GM23338 (cell line): Measurements from ENCODE around the gene MCTP2.

Experiments used
- CREB1 ChIP-seq: fragments of 250-450 bp; sonication (Bioruptor Pico); IDR thresholded peaks from 2 replicates; pipeline ENCODE4 v1.5.0; 2020; ENCODE audit warnings: low read depth, mild to moderate bottlenecking, moderate library complexity
- EZH2 ChIP-seq: fragments of 200-600 bp; sonication (generic); IDR thresholded peaks from one replicate; pipeline ENCODE4 v1.8.0; 2017; ENCODE audit warnings: antibody characterized with exemption, mild to moderate bottlenecking, low read depth; ENCODE audit not compliant: unreplicated experiment
- EZH2phosphoT487 ChIP-seq: fragments of 200-600 bp; sonication (generic); IDR thresholded peaks from one replicate; pipeline ENCODE4 v1.8.1; 2018; ENCODE audit warnings: antibody characterized with exemption; ENCODE audit not compliant: unreplicated experiment
- JUNB ChIP-seq: IDR thresholded peaks from one replicate; pipeline ENCODE4 v1.6.1; 2016; ENCODE audit warnings: antibody characterized with exemption; ENCODE audit not compliant: unreplicated experiment
- POLR2AphosphoS5 ChIP-seq: IDR thresholded peaks from 2 replicates; pipeline ENCODE4 v1.6.1; 2016; ENCODE audit warnings: antibody characterized with exemption, low read depth
- STAT1 ChIP-seq: IDR thresholded peaks from one replicate; pipeline ENCODE4 v1.6.1; 2016; ENCODE audit warnings: antibody characterized with exemption; ENCODE audit not compliant: unreplicated experiment
- ZNF331 ChIP-seq: fragments of 250-450 bp; sonication (Bioruptor Pico); IDR thresholded peaks from 2 replicates; pipeline ENCODE4 v1.5.0; 2020; ENCODE audit warnings: low read depth, mild to moderate bottlenecking, moderate library complexity
- TF ChIP-seq, protein P1 (sequence below), 2 experiments: fragments of 200-600 bp in 1 of 2; sonication (generic) in 1 of 2; conservative IDR thresholded peaks; 2 replicates each; pipeline versions ENCODE4 v1.5.1 to v1.6.1; 2016 to 2017; ENCODE audit warnings: antibody characterized with exemption in 2 of 2, low read depth in 2 of 2, mild to moderate bottlenecking in 2 of 2, moderate library complexity in 1 of 2
- TF ChIP-seq, protein P2 (sequence below): IDR thresholded peaks from 2 replicates; pipeline ENCODE4 v1.6.1; 2016; ENCODE audit warnings: antibody characterized with exemption
- TF ChIP-seq, protein P3 (sequence below): IDR thresholded peaks from one replicate; pipeline ENCODE4 v1.6.1; 2018; ENCODE audit warnings: antibody characterized with exemption; ENCODE audit not compliant: unreplicated experiment

DNA sequence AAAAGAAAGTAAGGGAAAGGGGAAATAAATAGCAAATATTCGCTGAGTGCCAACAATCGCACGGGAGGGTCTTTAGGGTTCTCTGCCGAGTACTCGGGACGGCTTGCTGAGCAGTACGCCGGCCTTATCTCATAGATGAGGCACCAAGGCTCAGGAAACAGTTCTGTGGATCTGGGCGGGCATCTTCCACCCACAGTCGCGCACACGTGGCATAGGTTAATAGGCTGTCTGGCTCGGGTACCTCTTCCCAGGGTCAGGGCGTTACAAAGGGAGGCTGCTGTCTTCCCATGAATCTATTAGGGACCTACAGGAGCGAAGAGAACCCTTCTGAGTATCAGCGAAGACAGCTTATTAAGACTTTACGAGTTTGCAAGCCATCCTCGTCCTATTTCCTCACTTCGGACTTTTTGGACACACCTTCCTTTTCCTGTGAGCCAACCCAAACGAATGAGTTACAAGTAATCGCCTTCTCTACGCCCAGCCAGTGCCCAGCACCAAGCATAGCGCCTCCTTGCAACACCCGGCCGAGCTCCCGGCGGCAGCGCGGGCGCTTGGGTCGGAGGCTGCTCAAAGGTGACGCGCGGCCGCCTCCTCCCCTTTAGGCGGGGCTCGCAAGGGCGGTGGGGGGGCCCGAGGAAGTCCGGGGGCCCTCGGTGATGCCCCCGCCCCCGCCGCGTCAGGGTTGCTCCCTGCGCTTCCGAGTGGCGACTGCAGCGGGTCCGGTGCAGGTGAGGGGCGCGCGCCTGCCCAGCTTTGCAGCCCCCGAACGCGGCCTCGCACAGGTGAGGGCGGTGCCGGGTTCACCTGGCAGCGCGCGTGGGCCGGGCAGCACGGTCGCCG, at the start of gene MCTP2:
- TF ChIP-seq, protein P1, sequence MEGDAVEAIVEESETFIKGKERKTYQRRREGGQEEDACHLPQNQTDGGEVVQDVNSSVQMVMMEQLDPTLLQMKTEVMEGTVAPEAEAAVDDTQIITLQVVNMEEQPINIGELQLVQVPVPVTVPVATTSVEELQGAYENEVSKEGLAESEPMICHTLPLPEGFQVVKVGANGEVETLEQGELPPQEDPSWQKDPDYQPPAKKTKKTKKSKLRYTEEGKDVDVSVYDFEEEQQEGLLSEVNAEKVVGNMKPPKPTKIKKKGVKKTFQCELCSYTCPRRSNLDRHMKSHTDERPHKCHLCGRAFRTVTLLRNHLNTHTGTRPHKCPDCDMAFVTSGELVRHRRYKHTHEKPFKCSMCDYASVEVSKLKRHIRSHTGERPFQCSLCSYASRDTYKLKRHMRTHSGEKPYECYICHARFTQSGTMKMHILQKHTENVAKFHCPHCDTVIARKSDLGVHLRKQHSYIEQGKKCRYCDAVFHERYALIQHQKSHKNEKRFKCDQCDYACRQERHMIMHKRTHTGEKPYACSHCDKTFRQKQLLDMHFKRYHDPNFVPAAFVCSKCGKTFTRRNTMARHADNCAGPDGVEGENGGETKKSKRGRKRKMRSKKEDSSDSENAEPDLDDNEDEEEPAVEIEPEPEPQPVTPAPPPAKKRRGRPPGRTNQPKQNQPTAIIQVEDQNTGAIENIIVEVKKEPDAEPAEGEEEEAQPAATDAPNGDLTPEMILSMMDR (conservative IDR thresholded peaks at IDR 0.05; ENCODE audit: low read depth in 2 of 2) = peak; percentile 28 to 44; a peak in 2 of 4 replicates
- no peak for TF ChIP-seq EZH2
- no peak for TF ChIP-seq EZH2phosphoT487
- TF ChIP-seq, protein P2, sequence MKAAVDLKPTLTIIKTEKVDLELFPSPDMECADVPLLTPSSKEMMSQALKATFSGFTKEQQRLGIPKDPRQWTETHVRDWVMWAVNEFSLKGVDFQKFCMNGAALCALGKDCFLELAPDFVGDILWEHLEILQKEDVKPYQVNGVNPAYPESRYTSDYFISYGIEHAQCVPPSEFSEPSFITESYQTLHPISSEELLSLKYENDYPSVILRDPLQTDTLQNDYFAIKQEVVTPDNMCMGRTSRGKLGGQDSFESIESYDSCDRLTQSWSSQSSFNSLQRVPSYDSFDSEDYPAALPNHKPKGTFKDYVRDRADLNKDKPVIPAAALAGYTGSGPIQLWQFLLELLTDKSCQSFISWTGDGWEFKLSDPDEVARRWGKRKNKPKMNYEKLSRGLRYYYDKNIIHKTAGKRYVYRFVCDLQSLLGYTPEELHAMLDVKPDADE = no peak; the same call in 1 of the 2 replicates
- peak; percentile 73 for TF ChIP-seq POLR2AphosphoS5
- no peak for TF ChIP-seq ZNF331 (CRISPR knock-in tag)
- TF ChIP-seq STAT1 = no peak
- TF ChIP-seq, protein P3, sequence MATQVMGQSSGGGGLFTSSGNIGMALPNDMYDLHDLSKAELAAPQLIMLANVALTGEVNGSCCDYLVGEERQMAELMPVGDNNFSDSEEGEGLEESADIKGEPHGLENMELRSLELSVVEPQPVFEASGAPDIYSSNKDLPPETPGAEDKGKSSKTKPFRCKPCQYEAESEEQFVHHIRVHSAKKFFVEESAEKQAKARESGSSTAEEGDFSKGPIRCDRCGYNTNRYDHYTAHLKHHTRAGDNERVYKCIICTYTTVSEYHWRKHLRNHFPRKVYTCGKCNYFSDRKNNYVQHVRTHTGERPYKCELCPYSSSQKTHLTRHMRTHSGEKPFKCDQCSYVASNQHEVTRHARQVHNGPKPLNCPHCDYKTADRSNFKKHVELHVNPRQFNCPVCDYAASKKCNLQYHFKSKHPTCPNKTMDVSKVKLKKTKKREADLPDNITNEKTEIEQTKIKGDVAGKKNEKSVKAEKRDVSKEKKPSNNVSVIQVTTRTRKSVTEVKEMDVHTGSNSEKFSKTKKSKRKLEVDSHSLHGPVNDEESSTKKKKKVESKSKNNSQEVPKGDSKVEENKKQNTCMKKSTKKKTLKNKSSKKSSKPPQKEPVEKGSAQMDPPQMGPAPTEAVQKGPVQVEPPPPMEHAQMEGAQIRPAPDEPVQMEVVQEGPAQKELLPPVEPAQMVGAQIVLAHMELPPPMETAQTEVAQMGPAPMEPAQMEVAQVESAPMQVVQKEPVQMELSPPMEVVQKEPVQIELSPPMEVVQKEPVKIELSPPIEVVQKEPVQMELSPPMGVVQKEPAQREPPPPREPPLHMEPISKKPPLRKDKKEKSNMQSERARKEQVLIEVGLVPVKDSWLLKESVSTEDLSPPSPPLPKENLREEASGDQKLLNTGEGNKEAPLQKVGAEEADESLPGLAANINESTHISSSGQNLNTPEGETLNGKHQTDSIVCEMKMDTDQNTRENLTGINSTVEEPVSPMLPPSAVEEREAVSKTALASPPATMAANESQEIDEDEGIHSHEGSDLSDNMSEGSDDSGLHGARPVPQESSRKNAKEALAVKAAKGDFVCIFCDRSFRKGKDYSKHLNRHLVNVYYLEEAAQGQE = no peak
- TF ChIP-seq CREB1 (CRISPR knock-in tag) = peak; percentile 81
- TF ChIP-seq JUNB = no peak
